Metanephros (tissue), 2 donors: ENCODE results near the gene OR4K17. TPM values are rescaled to one million over a fixed set of nuclear protein-coding genes. Genes with fewer than 3 reads are reported as not detected.

Source experiments
- small RNA-seq: library from RNA; depleted of rRNA; stranded (forward); fragments of <200 nt; gene quantifications from one replicate; pipeline ENCODE3, GENCODE V24; 2014; ENCODE audit warnings: low replicate concordance
- total RNA-seq: library from RNA; depleted of rRNA; stranded (reverse); fragments of >200 nt; gene quantifications from one replicate; pipeline ENCODE4 v1.2.3, GENCODE V29; 2014

The OR4K17 gene, protein sequence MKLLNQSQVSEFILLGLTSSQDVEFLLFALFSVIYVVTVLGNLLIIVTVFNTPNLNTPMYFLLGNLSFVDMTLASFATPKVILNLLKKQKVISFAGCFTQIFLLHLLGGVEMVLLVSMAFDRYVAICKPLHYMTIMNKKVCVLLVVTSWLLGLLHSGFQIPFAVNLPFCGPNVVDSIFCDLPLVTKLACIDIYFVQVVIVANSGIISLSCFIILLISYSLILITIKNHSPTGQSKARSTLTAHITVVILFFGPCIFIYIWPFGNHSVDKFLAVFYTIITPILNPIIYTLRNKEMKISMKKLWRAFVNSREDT
- not detected for total RNA-seq

GRCh38 chr14:20110438-20110837, at the start of gene OR4K17:
Gene OR4K17 (plus strand): TSS chr14:20110739. CDS start chr14:20117500, 6,761 bp downstream.

DNA sequence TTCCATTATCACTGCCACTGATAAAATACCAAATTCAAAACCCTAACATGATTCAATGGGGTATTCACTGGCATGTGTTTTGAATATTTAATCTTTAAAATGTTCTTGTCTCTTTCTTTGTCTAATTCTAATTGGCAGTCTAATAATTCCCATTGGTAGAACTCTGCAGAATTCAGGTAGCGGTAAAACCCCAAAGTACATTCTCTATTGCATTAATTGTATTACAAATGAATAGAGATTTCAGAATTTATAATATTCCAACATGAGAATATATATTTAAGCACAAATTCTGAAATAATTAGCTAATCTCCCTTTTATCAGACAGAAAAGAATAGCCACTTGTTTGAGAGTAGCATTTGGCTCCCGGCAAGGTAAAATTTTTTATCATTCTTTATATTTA, 28.0 kb downstream of the OR4K17 start, which contains the start of gene OR4N5:
Gene OR4N5, plus strand, starts transcription at position 301 of the 400 bp plus-strand sequence. CDS start 4,916 bp downstream, outside the sequence.

Small RNA genes lying within 50 kb of the gene (small RNA-seq; reads per million reads assigned to genes)
- not detected for gene RNA5SP380

Other genes starting within 250 kb of the OR4K17 start
- gene OR4K2, start 235.6 kb upstream of the OR4K17 start, total RNA-seq, result not detected
- not detected for gene OR4K5, start 190.1 kb upstream of the OR4K17 start, total RNA-seq
- gene OR4K1, start 179.8 kb upstream of the OR4K17 start, total RNA-seq, result not detected
- gene OR4K15, start 135.1 kb upstream of the OR4K17 start, total RNA-seq, result not detected
- gene OR4Q2, start 108.6 kb upstream of the OR4K17 start, total RNA-seq, result not detected
- not detected for gene OR4K14, start 91.4 kb upstream of the OR4K17 start, total RNA-seq
- not detected for gene OR4K13, start 74.7 kb upstream of the OR4K17 start, total RNA-seq
- not detected for gene OR4L1, start 50.7 kb upstream of the OR4K17 start, total RNA-seq
- gene OR4N5, start 28.1 kb downstream of the OR4K17 start, total RNA-seq, result not detected
- not detected for gene OR11G2, start 80.2 kb downstream of the OR4K17 start, total RNA-seq
- not detected for gene OR11H6, start 113.0 kb downstream of the OR4K17 start, total RNA-seq
- gene OR11H7, start 118.2 kb downstream of the OR4K17 start, total RNA-seq, result not detected
- not detected for gene OR11H4, start 128.5 kb downstream of the OR4K17 start, total RNA-seq
- gene TTC5, start 195.2 kb downstream of the OR4K17 start, total RNA-seq, result 20.5 TPM
- 89.1 TPM for gene CCNB1IP1, start 222.5 kb downstream of the OR4K17 start, total RNA-seq
- gene PARP2, start 232.9 kb downstream of the OR4K17 start, total RNA-seq, result 16.9 TPM